Skeletal muscle satellite cell (primary cell): ENCODE data around the gene MRPS35.
A peak's percentile ranks its signal among the peaks of the same experiment; 100 is the strongest.
"Not testable (repeated sequence)": the region's sequence is repeated elsewhere in the genome, so short reads cannot be mapped to it uniquely, and the experiment has no call there.

Experiments
- H3K27me3 ChIP-seq: 2 replicates; pipeline ENCODE4 v1.7.0; 2013; ENCODE audit warnings: low read length; ENCODE audit not compliant: control insufficient read depth, insufficient read depth
- H3K36me3 ChIP-seq: 2 replicates; pipeline ENCODE4 v1.7.0; 2013; ENCODE audit warnings: mild to moderate bottlenecking, control low read depth, low read length; ENCODE audit not compliant: insufficient read depth
- H3K4me1 ChIP-seq: 2 replicates; pipeline ENCODE4 v1.7.0; 2013; ENCODE audit warnings: low read length; ENCODE audit not compliant: control insufficient read depth, insufficient read depth
- H3K4me2 ChIP-seq: 2 replicates; pipeline ENCODE4 v1.7.0; 2013; ENCODE audit warnings: mild to moderate bottlenecking, low read length
- H3K4me3 ChIP-seq: 2 replicates; pipeline ENCODE4 v1.7.0; 2013; ENCODE audit warnings: low read length
- H3K9ac ChIP-seq: 2 replicates; pipeline ENCODE4 v1.7.0; 2013; ENCODE audit warnings: mild to moderate bottlenecking, low read depth, low read length, moderate library complexity
- H3K9me3 ChIP-seq: replicated peaks from 2 replicates; pipeline ENCODE4 v1.7.0; 2013; ENCODE audit warnings: mild to moderate bottlenecking, control low read depth, low read length

The MRPS35 gene

DNA sequence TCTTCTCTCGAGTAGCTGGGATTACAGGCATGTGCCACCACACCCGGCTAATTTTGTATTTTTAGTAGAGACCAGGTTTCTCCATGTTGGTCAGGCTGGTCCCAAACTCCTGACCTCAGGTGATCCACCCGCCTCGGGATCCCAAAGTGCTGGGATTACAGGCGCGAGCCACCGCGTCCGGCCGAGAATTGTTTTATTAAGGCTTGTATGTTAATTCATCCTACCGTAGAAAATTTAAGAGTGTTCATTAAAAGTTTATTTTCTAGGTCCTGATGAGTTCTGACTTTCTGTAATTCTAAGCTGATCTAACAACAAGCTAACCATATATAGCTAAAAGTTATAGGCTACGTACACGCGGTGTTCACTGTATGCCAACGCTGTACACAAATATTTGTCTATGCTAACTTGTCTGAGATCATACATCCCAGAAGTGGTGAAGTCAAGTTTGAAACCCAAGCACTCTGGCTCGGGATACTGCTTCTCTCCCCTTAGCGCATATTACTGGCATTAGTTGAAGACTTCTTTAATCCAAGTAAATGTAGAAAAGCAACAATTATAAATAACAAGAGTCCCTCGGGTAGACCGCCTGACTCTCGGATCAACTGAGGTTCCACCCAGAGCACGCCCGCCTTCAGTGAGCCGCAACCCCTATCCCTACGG, 570 bp upstream of the MRPS35 start:
- H3K4me3 ChIP-seq = peak overlapping the region; percentile 92
- peak overlapping the region; percentile 90 for H3K4me2 ChIP-seq
- no peaks in the 10 kb centered on the region for H3K27me3 ChIP-seq
- peak overlapping the region; percentile 88 for H3K9ac ChIP-seq
- no peaks in the 10 kb centered on the region for H3K9me3 ChIP-seq
- H3K4me1 ChIP-seq = peaks cover 8% of the 10 kb centered on the region
- H3K36me3 ChIP-seq = peaks cover 10% of the 10 kb centered on the region

DNA sequence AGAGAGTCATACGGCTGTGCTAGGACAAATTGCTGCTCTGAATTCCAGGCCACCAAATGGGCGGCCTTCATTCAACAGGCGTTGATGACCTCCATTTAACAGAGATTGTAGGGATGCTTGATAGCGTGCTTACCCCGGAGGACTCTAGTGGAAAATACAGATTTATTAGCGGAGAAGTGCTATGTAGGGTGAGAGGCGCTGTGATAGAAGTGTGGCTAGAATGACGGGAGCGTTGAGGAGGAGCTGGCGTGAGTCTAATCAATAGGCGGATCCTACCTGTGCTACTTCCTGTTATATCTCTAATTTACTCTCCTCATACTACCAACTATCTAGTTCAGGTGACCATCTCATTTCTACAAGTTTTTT, 668 bp downstream of the MRPS35 start:
- H3K4me1 ChIP-seq = peaks cover 8% of the 10 kb centered on the region
- no peaks in the 10 kb centered on the region for H3K27me3 ChIP-seq
- H3K4me2 ChIP-seq = peak overlapping the region; percentile 90
- H3K4me3 ChIP-seq = peak overlapping the region; percentile 92
- peaks cover 21% of the 10 kb centered on the region for H3K36me3 ChIP-seq
- H3K9ac ChIP-seq = peak overlapping the region; percentile 88
- no peaks in the 10 kb centered on the region for H3K9me3 ChIP-seq

DNA sequence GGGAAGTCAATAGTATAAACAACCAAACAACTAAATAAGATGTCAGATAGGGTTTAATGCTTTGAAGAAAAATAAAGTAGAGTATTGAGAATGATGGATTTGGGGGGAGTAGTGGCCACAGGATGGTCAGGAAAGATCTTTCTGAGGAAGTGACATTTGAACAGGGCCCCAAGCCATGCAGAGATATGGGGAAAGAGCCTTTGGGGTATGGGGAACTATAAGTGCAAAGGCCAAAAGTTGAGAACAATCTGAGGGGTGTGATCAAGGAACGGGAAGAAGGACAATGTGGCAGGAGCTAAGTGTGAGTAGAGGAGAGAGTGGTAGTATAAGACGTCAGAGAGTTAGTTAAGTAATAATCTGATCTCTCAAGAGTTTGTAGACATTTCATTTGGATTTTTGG, 1.3 kb downstream of the MRPS35 start:
- Histone ChIP-seq H3K4me2 (peak overlapping the region; percentile 90), H3K9me3 (no peaks in the 10 kb centered on the region), H3K4me3 (peak overlapping the region; percentile 92), H3K36me3 (peaks cover 23% of the 10 kb centered on the region), H3K9ac (peak overlapping the region; percentile 88), H3K4me1 (peaks cover 8% of the 10 kb centered on the region), H3K27me3 (no peaks in the 10 kb centered on the region)

DNA sequence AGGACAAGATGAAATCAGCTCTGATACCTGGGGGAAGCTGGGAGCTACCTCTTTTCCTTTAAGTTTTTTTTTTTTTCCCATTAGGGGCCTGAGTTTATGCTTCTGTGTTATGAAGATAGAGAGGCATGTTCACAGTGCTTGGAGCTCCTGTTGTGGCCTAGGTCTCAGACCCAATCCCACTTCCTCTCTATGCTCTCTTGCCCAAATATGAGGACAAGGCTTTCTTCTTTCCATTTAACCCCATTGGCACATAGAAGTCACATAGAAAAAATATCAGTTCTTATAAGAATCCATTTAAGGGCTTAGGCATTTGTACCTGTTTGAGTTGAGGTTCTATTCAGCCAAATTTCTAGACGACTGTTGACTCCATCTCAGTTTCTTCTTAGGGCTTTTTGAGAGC, 12.6 kb downstream of the MRPS35 start:
- Histone ChIP-seq H3K9me3 (no peaks in the 10 kb centered on the region), H3K4me2 (no peak overlapping the region), H3K27me3 (no peaks in the 10 kb centered on the region), H3K9ac (no peak overlapping the region), H3K4me3 (no peak overlapping the region), H3K4me1 (no peaks in the 10 kb centered on the region), H3K36me3 (peaks cover 29% of the 10 kb centered on the region)

DNA sequence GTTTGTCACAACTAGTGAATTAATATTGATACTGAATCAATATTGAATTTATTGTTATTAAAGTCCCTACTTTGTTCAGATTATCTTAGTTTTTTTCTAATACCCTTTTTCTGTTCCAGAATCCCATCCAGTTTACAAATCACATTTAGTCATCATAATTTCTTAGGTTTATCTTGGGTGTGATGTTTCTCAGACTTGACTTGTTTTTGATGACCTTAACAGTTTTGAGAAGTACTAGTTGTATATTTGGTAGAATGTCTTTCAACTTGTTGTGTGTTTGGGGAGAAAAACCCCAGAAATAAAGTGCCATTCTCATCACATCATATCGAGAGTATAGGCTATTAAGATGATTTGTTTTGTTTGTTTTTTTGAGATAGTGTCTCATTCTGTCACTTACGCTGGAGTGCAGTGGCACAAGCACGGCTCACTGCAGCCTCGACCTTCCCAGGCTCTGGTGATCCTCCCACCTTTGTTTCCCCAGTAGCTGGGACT, 19.5 kb downstream of the MRPS35 start:
- Histone ChIP-seq H3K4me2 (no peak overlapping the region), H3K9ac (no peak overlapping the region), H3K9me3 (no peaks in the 10 kb centered on the region), H3K36me3 (peaks cover 28% of the 10 kb centered on the region), H3K4me3 (no peak overlapping the region), H3K4me1 (no peaks in the 10 kb centered on the region), H3K27me3 (no peaks in the 10 kb centered on the region)

DNA sequence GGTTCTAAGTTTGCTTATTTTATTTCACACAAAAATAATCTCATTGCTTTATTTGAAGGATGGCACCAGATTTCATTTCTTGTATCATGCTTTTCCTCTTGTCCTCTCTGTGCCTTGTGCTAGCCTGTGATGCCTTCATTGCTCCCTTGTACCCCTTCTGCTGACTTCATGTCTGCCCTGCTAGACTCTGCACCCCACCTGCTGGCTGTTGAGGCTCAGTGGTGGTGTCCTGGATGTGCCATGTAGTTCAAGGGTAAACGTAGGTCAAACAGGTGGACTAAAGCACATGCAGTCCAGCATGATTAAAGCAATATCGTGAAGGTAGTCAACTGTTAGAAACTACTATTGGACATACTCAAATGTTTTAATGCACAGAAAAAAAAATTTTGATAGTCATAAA, 21.6 kb downstream of the MRPS35 start:
- no peaks in the 10 kb centered on the region for H3K27me3 ChIP-seq
- no peaks in the 10 kb centered on the region for H3K9me3 ChIP-seq
- no peak overlapping the region for H3K9ac ChIP-seq
- H3K36me3 ChIP-seq = peaks cover 28% of the 10 kb centered on the region
- no peak overlapping the region for H3K4me3 ChIP-seq
- H3K4me1 ChIP-seq = no peaks in the 10 kb centered on the region
- H3K4me2 ChIP-seq = no peak overlapping the region

DNA sequence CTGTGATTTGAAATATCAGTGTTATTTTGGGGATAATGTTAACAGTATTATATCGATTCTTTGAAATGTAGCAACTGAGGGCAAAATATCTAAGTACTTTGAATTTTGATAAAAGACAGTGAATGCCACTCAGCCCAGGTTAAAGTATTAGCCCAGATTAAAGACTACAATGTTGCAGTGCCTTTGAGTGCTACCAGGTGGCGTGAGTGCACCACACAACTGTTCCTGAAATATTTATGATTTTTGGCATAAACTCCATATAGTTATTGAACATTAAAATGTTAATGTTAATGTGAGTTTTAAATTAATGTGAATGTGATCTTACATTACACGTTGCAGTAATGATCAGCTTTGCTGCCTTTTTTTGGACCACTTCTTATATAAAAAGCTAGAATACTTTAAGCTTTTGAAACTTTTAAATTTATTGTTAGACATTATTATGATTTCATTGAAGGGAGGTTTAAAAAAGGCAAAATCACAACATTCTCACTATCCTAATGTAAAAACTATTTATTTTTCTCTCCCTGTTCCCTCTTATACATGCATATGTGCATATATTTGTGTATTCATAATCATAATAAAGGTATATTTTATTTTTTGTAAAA, 22.5 kb downstream of the MRPS35 start:
- Histone ChIP-seq H3K4me2 (no peak overlapping the region), H3K9ac (no peak overlapping the region), H3K27me3 (no peaks in the 10 kb centered on the region), H3K4me1 (no peaks in the 10 kb centered on the region), H3K36me3 (peaks cover 36% of the 10 kb centered on the region), H3K4me3 (no peak overlapping the region), H3K9me3 (no peaks in the 10 kb centered on the region)

DNA sequence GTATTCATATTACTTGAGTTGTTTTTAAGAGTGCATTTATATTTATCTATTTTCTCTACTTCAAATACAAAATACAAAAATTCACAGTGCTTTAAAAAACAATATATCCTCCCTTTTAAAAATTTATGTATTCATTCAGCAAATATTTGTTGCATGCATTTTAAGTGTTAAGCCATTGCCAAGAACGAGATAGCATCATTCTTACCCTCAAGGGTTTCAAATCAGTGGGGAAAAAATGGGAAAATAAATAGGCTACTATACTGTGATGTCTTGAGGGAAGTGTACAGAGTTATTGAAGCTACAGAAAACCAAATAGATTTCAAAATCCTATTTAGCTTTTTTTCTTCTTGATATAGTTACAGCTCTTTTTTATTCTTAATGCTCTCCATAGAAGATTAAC, 23.2 kb downstream of the MRPS35 start:
- H3K9me3 ChIP-seq = no peaks in the 10 kb centered on the region
- H3K4me2 ChIP-seq = no peak overlapping the region
- H3K36me3 ChIP-seq = peaks cover 35% of the 10 kb centered on the region
- H3K9ac ChIP-seq = no peak overlapping the region
- H3K4me1 ChIP-seq = no peaks in the 10 kb centered on the region
- no peaks in the 10 kb centered on the region for H3K27me3 ChIP-seq
- no peak overlapping the region for H3K4me3 ChIP-seq

DNA sequence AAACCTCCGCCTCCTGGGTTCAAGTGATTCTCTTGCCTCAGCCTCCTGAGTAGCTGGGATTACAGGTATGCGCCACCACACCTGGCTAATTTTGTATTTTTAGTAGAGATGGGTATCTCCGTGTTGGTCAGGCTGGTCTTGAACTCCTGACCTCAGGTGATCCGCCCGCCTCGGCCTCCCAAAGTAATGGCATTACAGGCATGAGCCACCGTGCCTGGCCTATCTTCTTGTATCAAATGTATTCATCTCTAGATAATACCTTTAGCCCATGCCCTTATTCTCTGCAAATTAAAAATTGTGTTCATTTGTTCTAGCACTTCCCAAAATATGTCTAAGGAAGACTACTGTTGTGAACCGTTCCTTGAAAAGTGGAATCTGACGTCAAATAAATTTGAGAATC, 23.7 kb downstream of the MRPS35 start:
- not testable (repeated sequence) for H3K27me3 ChIP-seq, H3K4me2 ChIP-seq, H3K4me3 ChIP-seq, H3K9me3 ChIP-seq, H3K9ac ChIP-seq, H3K4me1 ChIP-seq
- peaks cover 35% of the 10 kb centered on the region for H3K36me3 ChIP-seq

DNA sequence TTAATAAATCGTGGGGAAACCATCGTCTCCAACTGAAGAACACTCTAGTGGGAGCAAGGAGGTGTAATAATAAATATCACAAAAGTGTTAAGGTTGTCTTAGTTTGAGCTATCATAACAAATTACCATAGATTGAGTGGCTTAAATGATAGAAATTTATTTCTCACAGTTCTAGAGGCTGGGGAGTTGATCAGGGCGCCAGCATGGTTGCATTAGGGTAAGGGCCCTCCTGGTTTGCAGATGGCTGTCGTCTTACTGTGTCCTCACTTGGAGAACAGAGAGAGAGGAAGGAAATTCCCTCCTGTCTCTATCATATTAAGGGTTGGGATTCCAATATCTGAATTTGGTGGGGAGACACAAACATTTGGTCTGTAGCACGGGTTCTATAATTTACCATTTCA, 33.0 kb downstream of the MRPS35 start:
- Histone ChIP-seq H3K9ac (no peak overlapping the region), H3K4me3 (no peak overlapping the region), H3K9me3 (no peaks in the 10 kb centered on the region), H3K4me1 (peaks cover 26% of the 10 kb centered on the region), H3K36me3 (peaks cover 19% of the 10 kb centered on the region), H3K27me3 (no peaks in the 10 kb centered on the region), H3K4me2 (no peak overlapping the region)

DNA sequence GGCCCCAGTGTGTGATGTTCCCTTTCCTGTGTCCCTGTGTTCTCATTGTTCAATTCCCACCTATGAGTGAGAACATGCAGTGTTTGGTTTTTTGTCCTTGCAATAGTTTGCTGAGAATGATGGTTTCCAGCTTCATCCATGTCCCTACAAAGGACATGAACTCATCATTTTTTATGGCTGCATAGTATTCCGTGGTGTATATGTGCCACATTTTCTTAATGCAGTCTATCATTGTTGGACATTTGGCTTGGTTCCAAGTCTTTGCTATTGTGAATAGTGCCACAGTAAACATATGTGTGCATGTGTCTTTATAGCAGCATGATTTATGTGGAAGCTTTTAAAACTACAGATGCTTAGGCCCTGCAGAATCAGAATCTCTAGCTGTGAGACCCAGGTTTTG, 35.1 kb downstream of the MRPS35 start:
- Histone ChIP-seq H3K4me1 (peaks cover 28% of the 10 kb centered on the region), H3K36me3 (peaks cover 20% of the 10 kb centered on the region)
- not testable (repeated sequence) for H3K9me3 ChIP-seq, H3K4me3 ChIP-seq, H3K27me3 ChIP-seq, H3K4me2 ChIP-seq, H3K9ac ChIP-seq
